GM23338 (cell line): ENCODE data around the gene RTKN. TPM values are rescaled to one million over a fixed set of nuclear protein-coding genes. Genes with fewer than 3 reads are reported as not detected.

Source experiments
- ATAC-seq: fragments of 200-7000 bp; cut with Tn5 transposase; 3 replicates; pipeline ENCODE4 v1.9.1; 2020
- DNase-seq: peaks from one replicate; pipeline ENCODE4 v3.0.0-alpha.2; 2015; ENCODE audit warnings: low spot score
- H2AFZ ChIP-seq: fragments of 200-600 bp; sonication (generic); 2 replicates; pipeline ENCODE4 v1.8.0; 2016; ENCODE audit warnings: antibody characterized with exemption, mild to moderate bottlenecking, moderate library complexity
- H3F3A ChIP-seq: fragments of 200-600 bp; sonication (generic); replicated peaks from 2 replicates; pipeline ENCODE4 v1.8.0; 2017; ENCODE audit warnings: antibody characterized with exemption, mixed run types, low read depth
- H3K27ac ChIP-seq: fragments of 200-600 bp; sonication (generic); 2 replicates; pipeline ENCODE4 v1.6.1; 2016; ENCODE audit warnings: low read depth
- H3K27me3 ChIP-seq: fragments of 200-600 bp; sonication (generic); 2 replicates; pipeline ENCODE4 v1.8.0; 2016; ENCODE audit warnings: mild to moderate bottlenecking, mixed run types, moderate library complexity; ENCODE audit not compliant: insufficient read depth
- H3K36me3 ChIP-seq: fragments of 200-600 bp; sonication (generic); 2 replicates; pipeline ENCODE4 v1.8.0; 2016; ENCODE audit warnings: mild to moderate bottlenecking; ENCODE audit not compliant: insufficient read depth
- H3K4me1 ChIP-seq: fragments of 200-600 bp; sonication (generic); 2 replicates; pipeline ENCODE4 v1.8.0; 2016; ENCODE audit warnings: mild to moderate bottlenecking, moderate library complexity; ENCODE audit not compliant: insufficient read depth
- H3K4me2 ChIP-seq: fragments of 200-600 bp; sonication (generic); 2 replicates; pipeline ENCODE4 v1.7.1; 2017; ENCODE audit warnings: mixed run types
- H3K4me3 ChIP-seq: fragments of 200-600 bp; sonication (generic); 2 replicates; pipeline ENCODE4 v1.6.1; 2016; ENCODE audit warnings: mixed run types
- H3K79me2 ChIP-seq: fragments of 200-600 bp; sonication (generic); replicated peaks from 2 replicates; pipeline ENCODE4 v1.8.0; 2017; ENCODE audit warnings: mild to moderate bottlenecking; ENCODE audit not compliant: insufficient read depth
- H3K9me2 ChIP-seq: fragments of 200-600 bp; sonication (generic); 2 replicates; pipeline ENCODE4 v1.8.0; 2017; ENCODE audit not compliant: insufficient read depth
- H4K20me1 ChIP-seq: fragments of 200-600 bp; sonication (generic); replicated peaks from 2 replicates; pipeline ENCODE4 v1.8.0; 2017; ENCODE audit warnings: mild to moderate bottlenecking; ENCODE audit not compliant: insufficient read depth
- H3K27ac Mint-ChIP-seq: 2 replicates; pipeline ENCODE4 v1.8.0; 2020; ENCODE audit warnings: inconsistent platforms, mild to moderate bottlenecking, moderate library complexity, mixed read lengths
- H3K27me3 Mint-ChIP-seq: 3 replicates; pipeline ENCODE4 v1.8.0; 2022; ENCODE audit warnings: low read depth, mild to moderate bottlenecking, moderate library complexity, mixed read lengths, inconsistent platforms; ENCODE audit not compliant: insufficient read depth, poor library complexity
- H3K36me3 Mint-ChIP-seq: 3 replicates; pipeline ENCODE4 v1.8.0; 2021; ENCODE audit warnings: low read depth, mild to moderate bottlenecking, inconsistent platforms, moderate library complexity, mixed read lengths
- H3K4me1 Mint-ChIP-seq: 3 replicates; pipeline ENCODE4 v1.8.0; 2020; ENCODE audit warnings: mild to moderate bottlenecking, inconsistent platforms, mixed read lengths
- H3K4me3 Mint-ChIP-seq: 3 replicates; pipeline ENCODE4 v1.8.0; 2021; ENCODE audit warnings: moderate library complexity, mild to moderate bottlenecking, inconsistent platforms, mixed read lengths
- H3K9me3 Mint-ChIP-seq: 3 replicates; pipeline ENCODE4 v1.8.0; 2020; ENCODE audit warnings: moderate library complexity, mild to moderate bottlenecking, inconsistent platforms, mixed read lengths
- CTCF ChIP-seq, 2 experiments: fragments of 200-600 bp in 1 of 2; sonication (generic) in 1 of 2; conservative IDR thresholded peaks; 2 replicates each; pipeline versions ENCODE4 v1.5.1 to v1.6.1; 2016 to 2017; ENCODE audit warnings: antibody characterized with exemption in 2 of 2, low read depth in 2 of 2, mild to moderate bottlenecking in 2 of 2, moderate library complexity in 1 of 2
- ETS1 ChIP-seq: IDR thresholded peaks from 2 replicates; pipeline ENCODE4 v1.6.1; 2016; ENCODE audit warnings: antibody characterized with exemption
- ZNF462 ChIP-seq: fragments of 250-450 bp; sonication (Bioruptor Pico); IDR thresholded peaks from 2 replicates; pipeline ENCODE4 v1.5.0; 2020; ENCODE audit warnings: mild to moderate bottlenecking, moderate library complexity
- polyA plus RNA-seq: library from polyadenylated mRNA; unstranded; fragments of >200 nt; fragmentation: Nextera tagmentation; extraction: Ambion mirVana; gene quantifications from 2 replicates; pipeline ENCODE4 v1.2.1, GENCODE V29; 2016
- total RNA-seq: library from RNA; depleted of rRNA; stranded (reverse); fragments of >200 nt; shearing (Covaris generic); gene quantifications from 2 replicates; pipeline ENCODE4 v1.2.3, GENCODE V29; 2014

The RTKN gene
- total and polyA plus RNA-seq, 2 experiments from 2014 or later: 24.5 to 50.0 TPM

- TF ChIP-seq ZNF462 (CRISPR knock-in tag): no peak
These were observed 39.8 kb downstream of the RTKN start (continued) for GRCh38 chr2:74401891-74402290.

- H3K4me2 ChIP-seq: peak overlapping the region; percentile 28
- TF ChIP-seq ETS1: no peak
- peak; percentile 64 to 74 for TF ChIP-seq CTCF (conservative IDR thresholded peaks at IDR 0.05; ENCODE audit: low read depth in 2 of 2)
- no peaks in the 10 kb centered on the region for H3K36me3 ChIP-seq
- no peak overlapping the region for H3K4me3 ChIP-seq
- peak overlapping the region; percentile 6; the same call in 1 of the 2 replicates for H2AFZ ChIP-seq
- peak overlapping the region; percentile 50 for H3K27ac Mint-ChIP-seq
- H3K4me1 ChIP-seq: no peaks in the 10 kb centered on the region
- H3K4me3 Mint-ChIP-seq: no peak overlapping the region
- no peaks in the 10 kb centered on the region for H3K79me2 ChIP-seq
- DNase-seq: peak; percentile 74
- H3K27me3 ChIP-seq: no peaks in the 10 kb centered on the region
- no peaks in the 10 kb centered on the region for H3K9me2 ChIP-seq
- no peaks in the 10 kb centered on the region for H3F3A ChIP-seq
- no peaks in the 10 kb centered on the region for H3K9me3 Mint-ChIP-seq
- no peaks in the 10 kb centered on the region for H3K36me3 Mint-ChIP-seq
- H4K20me1 ChIP-seq: no peaks in the 10 kb centered on the region
- peak; percentile 81 for ATAC-seq
- H3K27me3 Mint-ChIP-seq: peaks cover 1% of the 10 kb centered on the region
- H3K4me1 Mint-ChIP-seq: peaks cover 10% of the 10 kb centered on the region; the same call in 2 of the 3 replicates
- H3K27ac ChIP-seq: no peak overlapping the region
These were observed 42.0 kb downstream of the RTKN start for GRCh38 chr2:74399785-74400184.
